ENCODE data around the gene SIPA1L2. TPM values are rescaled to one million over a fixed set of nuclear protein-coding genes. Genes with fewer than 3 reads are reported as not detected.

The SIPA1L2 gene
- total and polyA plus RNA-seq, 4 donors: 2.9 to 27.6 (median 10.2) TPM

DNA sequence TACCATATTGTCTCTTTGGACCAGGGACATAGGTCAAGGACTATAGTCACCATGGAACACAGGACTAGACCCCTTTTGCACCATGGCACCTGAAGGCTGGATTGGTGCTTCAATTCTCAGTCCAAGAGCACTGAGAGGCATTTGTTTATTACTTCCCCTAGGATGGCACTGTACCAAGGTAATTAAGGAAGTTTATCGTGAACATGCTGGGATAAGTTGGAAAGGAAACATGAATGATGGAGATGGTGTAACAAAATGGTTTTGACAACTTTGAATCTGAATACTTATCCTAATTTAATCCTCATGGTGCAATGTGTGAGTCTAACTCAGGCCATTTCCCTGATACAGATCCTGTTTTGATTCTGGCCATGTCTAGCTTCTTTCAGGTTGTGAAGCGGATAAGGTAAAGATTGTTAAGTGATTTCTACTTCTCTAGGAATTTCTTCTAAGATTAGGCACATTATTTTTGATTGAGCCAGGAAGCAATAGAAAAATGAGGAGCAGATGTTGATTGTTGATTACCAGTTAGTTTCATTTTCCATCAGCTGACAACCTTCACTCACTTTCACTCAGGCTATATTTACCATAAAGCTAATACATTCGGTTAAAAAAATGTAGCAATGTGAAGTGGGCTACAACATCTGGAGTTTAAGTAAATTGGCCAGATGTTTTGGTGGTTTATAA, 37.3 kb upstream of the SIPA1L2 start:
- no peak for ATAC-seq (ENCODE audit: low FRiP score)
- 64 to 76% methylated on average over 3 of the region's 3 CpGs for WGBS, 2 donors

GRCh38 chr1:232664844-232665777, 35.2 kb upstream of the SIPA1L2 start:
- H3K36me3 ChIP-seq (ENCODE audit: control insufficient read depth in 1 of 2, insufficient read depth in 2 of 2, low read length in 1 of 2): no peaks in the 10 kb centered on the region
- intact Hi-C loops (cut with DNase I): no loop called here
- no peaks in the 10 kb centered on the region for H3K27me3 ChIP-seq (ENCODE audit: control insufficient read depth in 1 of 2, insufficient read depth in 2 of 2, low read length in 1 of 2)
- 89 to 92% methylated on average over 3 of the region's 3 CpGs for WGBS, 2 donors
- H3K4me1 ChIP-seq (ENCODE audit: control insufficient read depth in 1 of 2, insufficient read depth in 2 of 2, low read length in 2 of 2): no peaks in the 10 kb centered on the region
- DNase-seq: no peak
- H3K4me3 ChIP-seq (ENCODE audit: low read length in 2 of 2): no peak overlapping the region
- no peak for ATAC-seq (ENCODE audit: low FRiP score)
- no peak overlapping the region for H3K27ac ChIP-seq (ENCODE audit: low read depth in 1 of 2, low read length in 2 of 2)
- H3K9me3 ChIP-seq (ENCODE audit: control insufficient read depth, low read length): no peaks in the 10 kb centered on the region

More for the DNA sequence above, 37.3 kb upstream of the SIPA1L2 start:
- no peaks in the 10 kb centered on the region for H3K9me3 ChIP-seq (ENCODE audit: control insufficient read depth, low read length)
- H3K4me3 ChIP-seq (ENCODE audit: low read length in 2 of 2): no peak overlapping the region
- H3K27ac ChIP-seq (ENCODE audit: low read depth in 1 of 2, low read length in 2 of 2): no peak overlapping the region
- no peaks in the 10 kb centered on the region for H3K4me1 ChIP-seq (ENCODE audit: control insufficient read depth in 1 of 2, insufficient read depth in 2 of 2, low read length in 2 of 2)
- no peaks in the 10 kb centered on the region for H3K36me3 ChIP-seq (ENCODE audit: control insufficient read depth in 1 of 2, insufficient read depth in 2 of 2, low read length in 1 of 2)
- intact Hi-C loops (cut with DNase I): no loop called here
- no peak for DNase-seq
- H3K27me3 ChIP-seq (ENCODE audit: control insufficient read depth in 1 of 2, insufficient read depth in 2 of 2, low read length in 1 of 2): no peaks in the 10 kb centered on the region

GRCh38 chr1:232662910-232663309, 33.0 kb upstream of the SIPA1L2 start:
- no peaks in the 10 kb centered on the region for H3K9me3 ChIP-seq (ENCODE audit: control insufficient read depth, low read length)
- no peak for DNase-seq
- ATAC-seq (ENCODE audit: low FRiP score): no peak
- 58 to 59% methylated on average over 7 of the region's 7 CpGs for WGBS, 2 donors
- H3K27me3 ChIP-seq (ENCODE audit: control insufficient read depth in 1 of 2, insufficient read depth in 2 of 2, low read length in 1 of 2): no peaks in the 10 kb centered on the region
- H3K27ac ChIP-seq (ENCODE audit: low read depth in 1 of 2, low read length in 2 of 2): no peak overlapping the region
- intact Hi-C loops (cut with DNase I): no loop called here
- no peak overlapping the region for H3K4me3 ChIP-seq (ENCODE audit: low read length in 2 of 2)
- no peaks in the 10 kb centered on the region for H3K4me1 ChIP-seq (ENCODE audit: control insufficient read depth in 1 of 2, insufficient read depth in 2 of 2, low read length in 2 of 2)
- no peaks in the 10 kb centered on the region for H3K36me3 ChIP-seq (ENCODE audit: control insufficient read depth in 1 of 2, insufficient read depth in 2 of 2, low read length in 1 of 2)

DNA sequence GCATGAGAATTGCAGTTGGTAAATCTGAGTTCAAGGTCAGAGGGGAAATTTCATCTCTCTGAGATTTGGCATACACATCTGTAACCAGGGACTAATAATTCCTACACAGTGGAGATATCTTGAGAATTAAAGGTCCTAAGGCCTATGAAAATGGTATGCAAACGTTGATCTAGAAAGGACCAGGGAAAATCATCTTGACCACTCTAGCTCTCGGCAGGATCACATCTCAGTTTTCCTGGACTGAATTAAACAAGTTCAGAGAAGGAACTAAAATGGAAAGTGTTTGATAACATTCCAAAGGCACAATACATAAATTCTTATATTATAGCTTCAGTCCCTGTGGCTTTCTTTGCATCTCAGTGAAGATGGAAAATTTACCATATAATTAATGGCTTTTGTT, 28.5 kb upstream of the SIPA1L2 start:
- DNase-seq: no peak
- H3K36me3 ChIP-seq (ENCODE audit: control insufficient read depth in 1 of 2, insufficient read depth in 2 of 2, low read length in 1 of 2): no peaks in the 10 kb centered on the region
- H3K27me3 ChIP-seq (ENCODE audit: control insufficient read depth in 1 of 2, insufficient read depth in 2 of 2, low read length in 1 of 2): peaks cover 0 to 2% of the 10 kb centered on the region in 2 donors
- intact Hi-C loops (cut with DNase I): no loop called here
- 39 to 43% methylated on average over 2 of the region's 2 CpGs for WGBS, 2 donors
- no peaks in the 10 kb centered on the region for H3K9me3 ChIP-seq (ENCODE audit: control insufficient read depth, low read length)
- no peaks in the 10 kb centered on the region for H3K4me1 ChIP-seq (ENCODE audit: control insufficient read depth in 1 of 2, insufficient read depth in 2 of 2, low read length in 2 of 2)
- H3K4me3 ChIP-seq (ENCODE audit: low read length in 2 of 2): no peak overlapping the region
- no peak overlapping the region for H3K27ac ChIP-seq (ENCODE audit: low read depth in 1 of 2, low read length in 2 of 2)
- no peak for ATAC-seq (ENCODE audit: low FRiP score)

- ATAC-seq (ENCODE audit: low FRiP score) (no peak), DNase-seq (no peak)
- Histone ChIP-seq H3K27me3 (ENCODE audit: control insufficient read depth in 1 of 2, insufficient read depth in 2 of 2, low read length in 1 of 2) (peaks cover 0 to 2% of the 10 kb centered on the region in 2 donors), H3K36me3 (ENCODE audit: control insufficient read depth in 1 of 2, insufficient read depth in 2 of 2, low read length in 1 of 2) (no peaks in the 10 kb centered on the region), H3K4me3 (ENCODE audit: low read length in 2 of 2) (no peak overlapping the region), H3K9me3 (ENCODE audit: control insufficient read depth, low read length) (no peaks in the 10 kb centered on the region), H3K27ac (ENCODE audit: low read depth in 1 of 2, low read length in 2 of 2) (no peak overlapping the region), H3K4me1 (ENCODE audit: control insufficient read depth in 1 of 2, insufficient read depth in 2 of 2, low read length in 2 of 2) (no peaks in the 10 kb centered on the region)
- WGBS, 2 donors: 91 to 92% methylated on average over 3 of the region's 3 CpGs
- intact Hi-C loops (cut with DNase I): no loop called here
Observed at GRCh38 chr1:232657426-232658005, 27.6 kb upstream of the SIPA1L2 start.

- no peak for DNase-seq
- Histone ChIP-seq H3K27ac (ENCODE audit: low read depth in 1 of 2, low read length in 2 of 2) (no peak overlapping the region), H3K4me1 (ENCODE audit: control insufficient read depth in 1 of 2, insufficient read depth in 2 of 2, low read length in 2 of 2) (no peaks in the 10 kb centered on the region), H3K36me3 (ENCODE audit: control insufficient read depth in 1 of 2, insufficient read depth in 2 of 2, low read length in 1 of 2) (no peaks in the 10 kb centered on the region), H3K27me3 (ENCODE audit: control insufficient read depth in 1 of 2, insufficient read depth in 2 of 2, low read length in 1 of 2) (peaks cover 0 to 2% of the 10 kb centered on the region in 2 donors), H3K9me3 (ENCODE audit: control insufficient read depth, low read length) (peaks cover 1% of the 10 kb centered on the region), H3K4me3 (ENCODE audit: low read length in 2 of 2) (no peak overlapping the region)
- WGBS, 2 donors: 75 to 90% methylated on average over 4 of the region's 4 CpGs
- intact Hi-C loops (cut with DNase I): no loop called here
- ATAC-seq (ENCODE audit: low FRiP score): no peak
Observed at GRCh38 chr1:232655746-232656085, 25.8 kb upstream of the SIPA1L2 start.

GRCh38 chr1:232655028-232655745, 25.3 kb upstream of the SIPA1L2 start:
- no peak for ATAC-seq (ENCODE audit: low FRiP score)
- Histone ChIP-seq H3K4me3 (ENCODE audit: low read length in 2 of 2) (no peak overlapping the region), H3K36me3 (ENCODE audit: control insufficient read depth in 1 of 2, insufficient read depth in 2 of 2, low read length in 1 of 2) (no peaks in the 10 kb centered on the region), H3K4me1 (ENCODE audit: control insufficient read depth in 1 of 2, insufficient read depth in 2 of 2, low read length in 2 of 2) (no peaks in the 10 kb centered on the region), H3K27me3 (ENCODE audit: control insufficient read depth in 1 of 2, insufficient read depth in 2 of 2, low read length in 1 of 2) (peaks cover 0 to 2% of the 10 kb centered on the region in 2 donors), H3K9me3 (ENCODE audit: control insufficient read depth, low read length) (peaks cover 1% of the 10 kb centered on the region), H3K27ac (ENCODE audit: low read depth in 1 of 2, low read length in 2 of 2) (no peak overlapping the region)
- no peak for DNase-seq
- 77 to 81% methylated on average over 5 of the region's 5 CpGs for WGBS, 2 donors
- intact Hi-C loops (cut with DNase I): no loop called here

- WGBS, 2 donors: 78 to 80% methylated on average over 3 of the region's 3 CpGs
- intact Hi-C loops (cut with DNase I): no loop called here
- peaks cover 0 to 2% of the 10 kb centered on the region in 2 donors for H3K27me3 ChIP-seq (ENCODE audit: control insufficient read depth in 1 of 2, insufficient read depth in 2 of 2, low read length in 1 of 2)
- no peaks in the 10 kb centered on the region for H3K4me1 ChIP-seq (ENCODE audit: control insufficient read depth in 1 of 2, insufficient read depth in 2 of 2, low read length in 2 of 2)
- H3K27ac ChIP-seq (ENCODE audit: low read depth in 1 of 2, low read length in 2 of 2): no peak overlapping the region
- no peak for ATAC-seq (ENCODE audit: low FRiP score)
- H3K9me3 ChIP-seq (ENCODE audit: control insufficient read depth, low read length): peaks cover 4% of the 10 kb centered on the region
- DNase-seq: no peak
- no peak overlapping the region for H3K4me3 ChIP-seq (ENCODE audit: low read length in 2 of 2)
- no peaks in the 10 kb centered on the region for H3K36me3 ChIP-seq (ENCODE audit: control insufficient read depth in 1 of 2, insufficient read depth in 2 of 2, low read length in 1 of 2)
Observed at GRCh38 chr1:232653789-232654188, 23.9 kb upstream of the SIPA1L2 start.
